Loucy (cell line): ENCODE results near the gene PLXDC1.

Source experiments
- EZH2phosphoT487 ChIP-seq: fragments of 200-600 bp; IDR thresholded peaks from 2 replicates; pipeline ENCODE4 v1.6.1; 2018; ENCODE audit warnings: antibody characterized with exemption, mild to moderate bottlenecking, moderate library complexity, borderline replicate concordance
- TF ChIP-seq, protein P1 (sequence below): fragments of 200-600 bp; sonication (generic); conservative IDR thresholded peaks from 2 replicates; pipeline ENCODE4 v1.5.1; 2014; ENCODE audit warnings: mild to moderate bottlenecking, antibody characterized with exemption, low read length

DNA sequence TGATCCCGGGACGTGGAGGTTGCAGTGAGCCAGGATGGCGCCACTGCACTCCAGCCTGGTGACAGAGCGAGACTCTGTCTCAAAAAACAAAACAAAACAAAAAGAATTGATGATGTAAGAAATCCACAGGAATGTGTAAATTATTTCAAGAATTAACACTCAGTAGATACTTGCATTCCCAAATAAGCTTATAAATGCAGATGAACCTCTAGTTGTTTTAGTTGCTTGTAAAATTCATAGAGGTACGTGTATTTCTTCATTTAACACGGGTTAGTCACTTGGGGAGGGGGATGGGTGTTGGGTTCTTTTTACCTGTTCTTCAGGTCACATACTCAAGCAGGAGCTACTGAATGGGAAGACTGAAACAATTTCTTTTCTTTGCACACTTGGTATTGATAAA lies 128.5 kb downstream of the PLXDC1 start:
- TF ChIP-seq, protein P1, sequence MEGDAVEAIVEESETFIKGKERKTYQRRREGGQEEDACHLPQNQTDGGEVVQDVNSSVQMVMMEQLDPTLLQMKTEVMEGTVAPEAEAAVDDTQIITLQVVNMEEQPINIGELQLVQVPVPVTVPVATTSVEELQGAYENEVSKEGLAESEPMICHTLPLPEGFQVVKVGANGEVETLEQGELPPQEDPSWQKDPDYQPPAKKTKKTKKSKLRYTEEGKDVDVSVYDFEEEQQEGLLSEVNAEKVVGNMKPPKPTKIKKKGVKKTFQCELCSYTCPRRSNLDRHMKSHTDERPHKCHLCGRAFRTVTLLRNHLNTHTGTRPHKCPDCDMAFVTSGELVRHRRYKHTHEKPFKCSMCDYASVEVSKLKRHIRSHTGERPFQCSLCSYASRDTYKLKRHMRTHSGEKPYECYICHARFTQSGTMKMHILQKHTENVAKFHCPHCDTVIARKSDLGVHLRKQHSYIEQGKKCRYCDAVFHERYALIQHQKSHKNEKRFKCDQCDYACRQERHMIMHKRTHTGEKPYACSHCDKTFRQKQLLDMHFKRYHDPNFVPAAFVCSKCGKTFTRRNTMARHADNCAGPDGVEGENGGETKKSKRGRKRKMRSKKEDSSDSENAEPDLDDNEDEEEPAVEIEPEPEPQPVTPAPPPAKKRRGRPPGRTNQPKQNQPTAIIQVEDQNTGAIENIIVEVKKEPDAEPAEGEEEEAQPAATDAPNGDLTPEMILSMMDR, result no peak
- no peak for TF ChIP-seq EZH2phosphoT487
